IPS DF 19.7 (cell line): ENCODE data around the gene PRM2.

ENCODE experiments used
- DNase-seq: peaks from one replicate; pipeline ENCODE4 v3.0.0-alpha.2; 2013; ENCODE audit warnings: low read depth, low spot score

The PRM2 gene

DNA sequence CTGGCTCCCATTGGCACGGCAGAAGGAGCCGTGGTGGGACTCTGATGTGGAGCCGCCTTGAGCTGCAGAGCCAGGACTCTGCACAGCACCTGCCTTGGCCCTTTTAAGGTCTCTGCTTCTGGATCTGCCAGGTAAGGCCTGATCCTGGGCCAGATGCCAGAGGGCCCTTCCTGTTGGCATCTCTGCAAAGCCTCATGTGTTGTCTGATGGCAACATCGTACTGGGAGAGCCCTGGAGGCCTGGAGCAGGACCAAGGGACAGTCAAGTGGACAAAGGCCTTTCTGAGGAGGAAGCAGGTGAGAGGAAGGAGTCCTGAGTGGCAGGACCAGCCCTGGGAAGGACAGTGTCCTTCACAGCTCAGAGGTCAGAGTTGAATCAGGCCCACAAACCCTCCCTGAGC, 46.4 kb downstream of the PRM2 start:
- DNase-seq = no peak

DNA sequence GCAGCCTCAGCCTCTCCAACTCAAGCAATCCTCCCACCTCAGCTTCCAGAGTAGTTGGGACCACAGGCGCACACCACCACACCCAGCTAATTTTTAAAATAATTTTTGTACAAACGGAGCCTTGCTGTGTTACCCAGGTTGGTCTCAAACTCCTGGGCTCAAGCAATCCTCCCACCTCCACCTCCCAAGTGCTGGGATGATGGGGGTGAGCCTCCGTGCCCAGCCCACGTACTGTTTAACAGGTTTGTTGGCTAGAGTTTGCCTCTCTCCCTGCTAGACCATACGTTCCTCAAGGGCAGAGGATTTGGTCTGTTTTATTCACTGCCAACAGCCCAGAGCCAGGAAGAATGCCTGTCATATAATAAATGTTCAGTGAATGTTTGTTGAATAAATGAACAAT, 46.8 kb downstream of the PRM2 start:
- no peak for DNase-seq

DNA sequence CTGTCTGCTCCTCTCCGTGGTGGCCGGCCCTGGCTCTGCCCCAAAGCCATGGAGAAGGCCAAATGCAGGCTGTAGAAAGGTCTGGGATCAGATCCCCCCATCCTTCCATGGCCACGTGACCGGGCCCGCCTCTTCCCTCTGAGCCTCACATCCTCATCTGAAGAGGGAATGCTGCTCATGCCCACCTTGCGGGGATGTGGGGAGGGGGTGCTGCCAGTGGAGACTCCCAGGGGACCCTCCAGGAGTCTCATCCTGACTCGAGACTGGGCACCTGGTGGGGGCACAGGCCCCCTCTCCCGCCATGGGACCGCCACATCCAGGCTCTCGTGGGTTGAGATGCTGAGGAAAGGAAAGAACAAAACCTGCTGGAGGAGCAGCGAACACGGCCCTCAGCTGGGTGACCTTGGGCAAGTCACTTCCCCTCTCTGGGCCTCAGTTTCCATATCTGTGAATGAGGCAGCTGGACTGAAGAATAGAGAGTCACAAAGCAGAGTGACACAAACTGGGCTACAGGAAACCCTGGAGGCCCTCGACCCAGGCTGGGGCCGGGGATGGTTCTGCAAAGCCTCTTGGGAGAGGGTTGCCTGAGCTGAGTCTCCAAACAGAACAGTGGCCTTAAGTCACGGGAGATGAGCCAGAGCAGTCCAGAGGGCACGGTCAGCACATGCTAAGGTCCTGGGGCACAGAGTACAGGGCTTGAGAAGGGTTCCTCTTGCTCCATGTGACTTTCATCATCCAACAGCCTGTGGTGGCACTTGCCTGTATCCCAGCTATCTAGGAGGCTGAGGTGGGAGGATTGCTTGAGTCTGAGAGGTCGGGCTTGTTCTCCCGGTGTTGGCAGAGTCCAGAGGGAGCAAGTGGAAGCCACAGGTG, 50.4 kb downstream of the PRM2 start:
- no peak for DNase-seq
